HG02642 (cell line): Measurements from ENCODE around the gene SLC34A3.
A peak's percentile ranks its signal among the peaks of the same experiment; 100 is the strongest.

Experiments
- ATAC-seq: cut with Tn5 transposase; IDR thresholded peaks from one replicate; pipeline ENCODE4 v1.9.1; 2021; ENCODE audit warnings: mild to moderate bottlenecking; ENCODE audit not compliant: unreplicated experiment, poor library complexity

SLC34A3 gene

DNA sequence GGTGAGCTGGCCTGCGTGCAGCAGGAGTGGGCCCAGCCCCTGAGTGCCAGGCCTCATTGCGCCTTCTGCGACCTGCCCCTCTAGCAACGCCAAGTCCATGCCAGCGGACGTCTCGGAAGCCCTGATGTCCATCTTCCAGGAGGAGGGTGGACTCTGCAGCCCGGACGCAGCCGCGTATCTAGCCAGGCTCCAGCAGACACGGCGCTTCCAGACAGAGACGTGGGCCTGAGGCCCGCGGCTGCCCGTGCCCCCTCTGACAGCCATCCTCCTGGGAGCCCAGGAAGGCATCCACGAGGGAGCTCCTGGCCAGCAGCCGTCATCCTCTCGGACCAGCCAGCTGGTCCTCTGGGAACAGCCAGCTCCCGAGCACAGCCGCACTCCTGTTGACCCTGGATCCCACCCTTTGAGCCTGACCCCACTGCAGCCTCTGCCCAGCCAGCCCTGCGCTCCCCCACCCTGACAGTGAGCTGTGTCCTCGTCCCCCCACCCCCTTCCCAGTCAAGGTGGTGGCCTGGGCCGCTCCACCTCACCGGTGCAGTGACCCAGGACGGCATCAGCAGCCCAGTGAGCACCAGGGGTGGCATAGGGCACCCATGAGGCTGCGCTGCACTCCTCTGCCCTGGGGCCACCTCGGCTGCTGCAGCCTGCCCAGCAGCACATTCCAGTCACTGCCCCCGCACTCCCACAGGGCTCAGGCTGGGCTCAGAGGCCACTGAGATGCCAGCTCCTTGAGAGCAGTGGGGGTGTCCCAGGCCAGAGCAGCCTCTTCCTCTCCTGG lies 14.3 kb upstream of the SLC34A3 start:
- ATAC-seq: no peak

DNA sequence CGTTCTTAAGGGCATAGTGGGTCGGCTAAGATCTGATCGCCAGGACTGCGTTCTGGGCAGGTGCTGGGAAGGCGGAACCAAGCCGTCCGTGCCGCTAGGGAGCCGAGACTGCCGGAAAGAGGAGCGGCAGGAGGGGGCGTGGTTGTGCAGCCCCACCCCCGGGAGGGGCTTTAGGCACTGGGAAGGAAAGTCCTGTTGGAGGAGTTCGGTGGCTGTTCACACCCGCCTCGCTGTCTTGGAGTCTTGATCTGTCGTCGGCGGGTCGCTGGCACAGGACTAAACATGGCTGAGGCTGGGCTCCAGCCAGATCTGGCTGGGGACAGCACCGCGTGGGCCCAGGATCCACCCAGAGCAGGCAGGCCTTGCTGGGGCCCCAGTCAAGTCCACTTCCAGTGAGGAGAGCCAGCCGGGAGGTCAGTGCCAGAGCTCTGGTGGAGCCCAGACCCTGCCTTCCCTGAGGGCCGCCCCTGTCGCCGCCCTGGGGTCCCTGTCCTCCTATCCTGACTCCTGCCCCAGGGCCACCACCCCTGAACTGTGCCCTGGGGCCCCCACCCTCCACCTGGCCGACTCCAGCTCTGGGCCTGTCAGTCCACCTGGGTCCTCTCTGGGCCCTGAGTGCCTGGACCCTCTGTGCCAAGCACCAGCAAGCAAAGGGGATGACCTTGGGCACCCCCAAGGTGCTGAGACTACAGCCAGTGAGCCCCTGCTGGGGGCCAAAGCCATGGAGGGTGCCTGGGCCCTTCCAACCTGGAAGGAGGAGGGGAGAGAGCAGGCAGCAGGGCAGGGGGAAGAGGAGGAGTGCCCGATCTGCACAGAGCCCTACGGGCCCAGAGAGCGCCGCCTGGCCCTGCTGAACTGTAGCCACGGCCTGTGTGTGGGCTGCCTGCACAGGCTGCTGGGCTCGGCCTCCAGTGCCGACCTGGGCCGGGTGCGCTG lies 13.2 kb upstream of the SLC34A3 start:
- no peak for ATAC-seq

DNA sequence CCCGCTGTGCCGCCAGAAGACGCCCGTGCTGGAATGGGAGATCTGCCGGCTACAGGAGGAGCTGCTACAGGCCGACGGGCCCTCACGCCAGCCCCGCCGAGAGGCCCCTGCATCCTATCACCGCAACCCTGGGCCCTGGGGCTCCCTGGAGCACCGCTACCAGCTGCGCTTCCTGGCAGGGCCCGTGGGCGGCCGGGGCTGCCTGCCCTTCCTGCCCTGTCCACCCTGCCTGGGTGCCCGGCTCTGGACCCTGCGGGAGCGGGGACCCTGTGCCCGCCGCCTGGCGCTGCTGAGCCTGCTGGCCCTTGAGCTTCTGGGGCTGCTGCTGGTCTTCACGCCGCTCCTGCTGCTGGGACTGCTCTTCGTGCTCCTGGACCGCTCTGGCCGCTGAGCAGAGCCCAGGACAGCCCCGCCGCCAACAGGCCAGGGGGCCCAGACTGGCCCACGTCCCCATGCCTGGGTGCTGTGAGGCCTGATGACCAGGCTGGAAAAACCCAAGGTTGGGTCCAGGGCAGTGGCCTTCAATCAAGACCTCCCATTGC lies 12.4 kb upstream of the SLC34A3 start:
- no peak for ATAC-seq

DNA sequence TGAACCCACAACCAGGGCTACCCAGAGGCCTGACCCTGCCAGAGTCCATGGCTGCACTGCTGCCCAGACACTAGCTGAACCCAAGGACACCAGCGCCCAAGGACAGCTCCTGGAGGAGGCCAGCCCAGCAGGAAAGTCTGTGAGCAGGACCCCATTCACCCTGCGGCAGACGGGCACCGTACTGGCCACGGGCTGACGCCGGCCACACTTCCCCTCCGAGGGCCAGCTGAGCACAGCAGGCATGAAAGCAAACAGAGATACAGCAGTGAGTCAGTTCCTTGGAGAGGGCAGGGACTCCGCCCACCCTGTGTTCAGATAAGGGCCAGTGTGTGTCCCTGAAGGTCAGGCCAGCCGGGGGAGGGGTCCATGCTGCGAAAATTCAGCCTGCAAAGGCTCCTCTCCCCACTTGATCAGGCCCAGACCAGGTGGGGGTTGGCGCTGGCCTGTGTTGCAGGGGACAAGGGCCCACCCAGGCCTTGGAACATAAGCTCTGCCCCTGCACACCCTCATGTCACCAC lies 11.9 kb upstream of the SLC34A3 start:
- ATAC-seq: no peak

DNA sequence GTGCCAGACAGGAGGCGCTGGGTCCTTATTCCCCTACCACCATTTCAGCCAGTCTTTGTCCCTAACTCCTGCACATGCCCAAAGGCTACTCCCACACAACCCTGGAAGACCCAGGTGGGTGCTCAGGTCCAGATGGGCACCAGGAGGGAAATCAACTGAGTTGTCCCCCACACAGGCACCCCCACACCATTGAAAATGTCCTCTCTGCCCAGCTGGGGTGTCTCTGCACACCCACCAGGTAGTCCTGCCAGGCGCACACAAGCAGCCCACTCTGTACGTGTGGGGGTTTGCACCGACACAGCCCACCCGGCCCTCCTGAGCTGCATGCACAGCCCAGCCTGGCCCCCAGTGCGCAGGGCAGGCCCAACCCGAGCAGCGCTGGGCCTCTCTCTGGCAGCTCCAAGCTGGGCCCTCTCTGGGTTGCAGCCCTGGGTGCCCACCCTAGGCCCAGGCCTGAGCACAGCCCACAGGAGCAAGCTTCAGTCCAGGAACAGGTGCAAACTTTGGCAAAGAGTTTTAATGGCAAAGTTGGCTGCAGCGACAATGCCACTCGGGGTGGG lies 10.9 kb upstream of the SLC34A3 start:
- no peak for ATAC-seq

DNA sequence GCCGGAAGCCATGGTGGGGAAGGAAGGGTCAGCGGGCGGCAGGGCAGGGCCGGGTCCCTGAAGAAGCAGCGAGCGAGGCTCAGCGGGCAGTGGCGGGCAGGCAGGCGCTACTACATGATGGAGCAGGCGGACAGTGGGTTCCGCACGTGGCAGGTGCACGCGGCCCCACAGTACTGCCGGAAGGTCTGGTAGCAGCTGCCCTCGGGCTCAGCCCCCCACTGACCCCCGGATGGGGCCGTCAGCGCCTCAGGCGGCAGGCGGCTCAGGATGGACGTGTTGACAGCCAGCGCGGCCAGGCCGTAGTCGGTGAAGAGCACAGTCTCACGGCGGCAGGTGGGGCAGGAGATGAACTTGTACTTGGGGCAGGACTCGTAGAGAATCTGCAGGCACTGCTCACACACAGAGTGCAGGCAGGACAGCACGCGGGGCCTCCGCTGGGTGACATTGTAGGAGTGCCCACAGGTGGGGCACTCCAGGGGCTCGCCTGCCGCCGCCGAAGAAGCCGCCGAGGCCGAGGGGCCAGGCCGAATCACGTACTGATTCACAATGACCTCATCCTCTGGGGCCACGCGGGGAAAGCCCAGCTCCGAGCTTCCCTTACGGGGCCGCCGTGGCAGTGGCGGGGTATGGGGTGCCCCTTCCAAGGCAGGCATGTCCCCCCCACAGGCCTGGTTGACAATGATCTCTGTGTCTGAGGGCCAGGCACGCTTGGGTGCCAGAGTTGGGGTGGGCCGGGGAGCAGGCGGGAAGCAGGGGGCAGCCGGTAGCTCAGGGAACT lies 10.2 kb upstream of the SLC34A3 start:
- no peak for ATAC-seq

DNA sequence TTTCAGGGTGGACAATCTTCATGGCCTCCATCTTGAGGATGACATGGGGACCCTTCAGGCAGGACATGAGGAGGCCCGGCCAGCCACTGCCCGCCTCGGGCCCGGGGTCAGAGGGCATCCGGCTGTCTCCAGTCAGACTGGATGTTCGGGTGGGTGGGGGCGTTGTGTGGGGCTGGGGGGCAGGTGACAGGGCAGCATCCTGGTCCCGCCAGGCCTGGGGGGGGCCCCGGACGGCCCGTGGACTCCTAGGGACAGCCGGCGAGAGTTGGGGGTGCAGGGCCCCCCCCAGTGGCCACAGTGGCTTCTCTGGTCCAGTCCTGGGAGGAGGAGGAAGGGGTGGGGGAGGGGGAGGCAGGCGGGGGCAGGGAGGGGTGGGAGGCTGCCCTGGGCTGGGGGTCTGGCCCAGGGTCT lies 9.6 kb upstream of the SLC34A3 start:
- ATAC-seq: no peak

DNA sequence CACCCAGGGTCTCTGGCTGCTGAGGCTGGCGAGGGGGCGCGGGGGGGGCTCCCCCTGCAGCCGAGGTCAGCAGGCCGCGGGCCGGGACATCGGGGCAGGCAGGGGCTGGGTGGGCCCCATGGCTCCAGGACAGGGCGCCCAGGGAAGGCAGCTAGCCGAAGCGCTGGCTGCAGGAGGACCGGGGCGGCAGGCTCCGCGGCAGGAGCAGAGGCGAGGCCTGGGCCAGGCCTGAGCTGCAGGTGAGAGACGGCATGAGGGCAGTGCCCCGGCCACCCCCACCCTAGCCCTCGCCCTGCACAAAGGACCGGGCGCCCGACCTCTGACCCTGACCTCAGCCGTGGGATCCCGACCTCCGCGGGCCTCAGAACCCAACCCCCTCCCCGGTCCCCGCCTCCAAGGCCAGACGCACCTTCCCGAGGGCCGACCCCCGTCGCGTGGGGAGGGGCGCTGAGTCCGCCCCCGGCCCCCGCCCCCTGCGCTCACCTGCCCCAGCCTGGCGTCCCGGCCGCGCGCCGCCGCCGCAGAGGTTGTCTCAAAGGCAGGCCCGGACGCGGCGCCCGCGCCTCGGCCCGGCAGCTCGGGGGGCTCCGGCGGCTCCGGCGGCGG lies 9.1 kb upstream of the SLC34A3 start:
- no peak for ATAC-seq

DNA sequence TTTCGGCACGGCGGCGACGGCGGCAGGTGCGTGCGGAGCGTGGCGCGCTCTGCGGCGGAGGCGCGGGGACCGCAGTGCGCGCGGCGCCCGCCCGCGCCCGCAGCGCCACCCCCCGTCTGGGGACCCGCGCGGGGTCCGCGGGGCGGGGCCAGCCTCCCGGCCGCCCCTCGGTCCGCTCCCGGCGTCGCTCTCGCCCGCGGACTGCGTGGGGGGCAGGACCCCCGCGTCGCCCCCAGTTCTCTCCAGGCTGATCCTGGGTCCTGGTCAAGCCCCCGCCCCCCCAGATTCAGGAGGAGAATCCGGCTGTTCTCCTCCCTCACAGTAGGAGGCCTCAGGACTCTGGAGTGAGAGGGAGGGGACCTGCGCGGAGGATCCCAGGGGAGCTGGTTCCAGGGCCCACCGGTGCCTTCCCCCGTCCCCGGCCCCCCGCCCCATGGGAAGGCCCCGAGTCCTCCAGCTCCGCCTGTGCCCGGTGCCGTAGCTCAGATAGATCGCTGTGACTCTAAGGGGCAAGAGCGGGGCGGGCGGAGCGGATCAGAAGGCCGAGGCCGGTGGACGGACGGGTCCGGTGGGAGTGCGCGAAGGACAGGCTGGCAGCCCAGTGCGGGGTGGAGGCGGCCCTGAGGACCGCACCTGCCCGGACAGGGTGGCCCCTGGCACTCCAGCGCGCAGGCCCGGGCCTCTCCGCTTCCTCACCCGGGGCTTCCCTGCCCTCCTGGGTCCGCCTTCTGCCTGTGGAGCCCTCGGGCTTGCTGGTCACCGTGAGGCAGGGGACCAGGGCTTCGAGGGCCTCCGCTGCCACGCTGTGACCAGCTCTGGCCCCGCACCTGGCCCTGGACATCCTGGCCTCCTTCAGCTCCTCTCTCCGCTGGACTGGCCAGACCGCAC lies 8.3 kb upstream of the SLC34A3 start, which contains the start of gene RNF208:
Gene RNF208, minus strand, starts transcription at position 51 of the 888 bp plus-strand sequence. CDS start 1,028 bp downstream, outside the sequence.
- ATAC-seq: peak; percentile 2

DNA sequence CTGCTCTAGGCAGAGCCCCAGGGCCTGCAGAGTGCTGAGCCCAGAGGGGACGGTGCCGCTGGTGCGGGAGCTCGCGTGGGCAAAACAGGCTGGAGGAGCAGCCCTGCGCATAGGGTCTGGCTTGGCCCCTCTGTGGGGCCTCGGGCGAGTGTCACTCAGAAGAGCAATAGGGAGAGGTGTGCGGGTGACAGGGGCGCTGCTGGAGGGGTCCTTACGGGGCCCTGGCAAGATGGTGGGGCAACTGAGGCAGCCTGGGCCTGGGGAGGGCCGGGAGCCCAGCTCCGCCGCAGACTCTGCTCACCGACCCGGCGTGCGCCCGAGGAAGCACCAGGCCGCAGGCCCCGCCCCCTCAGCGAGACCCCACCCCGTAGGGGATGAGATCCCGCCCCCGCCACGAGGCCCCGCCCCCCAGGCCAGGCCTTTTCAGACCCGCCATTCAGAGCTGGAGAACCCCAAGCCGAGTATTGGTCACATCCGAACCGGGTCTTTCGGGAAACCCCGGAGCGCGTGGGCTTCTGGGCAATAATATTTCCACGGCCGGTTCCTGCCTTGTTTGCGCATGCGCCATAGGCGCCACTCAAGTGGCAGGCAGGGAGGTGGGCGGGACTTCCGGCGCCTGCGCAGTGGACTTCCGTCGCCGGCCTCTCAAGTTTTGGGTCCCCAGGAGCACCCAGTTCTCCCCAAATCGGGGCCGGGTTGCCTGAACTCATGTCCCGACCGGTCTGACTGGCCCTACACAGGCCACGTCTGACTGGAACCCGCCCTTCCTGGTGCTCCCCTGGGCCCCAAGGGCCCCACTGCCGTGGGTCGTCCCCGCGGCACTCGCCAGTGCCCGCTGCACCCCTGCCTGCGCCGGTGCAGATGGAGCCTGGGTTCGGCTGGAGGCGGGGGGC lies 7.4 kb upstream of the SLC34A3 start:
- ATAC-seq: peak; percentile 73

DNA sequence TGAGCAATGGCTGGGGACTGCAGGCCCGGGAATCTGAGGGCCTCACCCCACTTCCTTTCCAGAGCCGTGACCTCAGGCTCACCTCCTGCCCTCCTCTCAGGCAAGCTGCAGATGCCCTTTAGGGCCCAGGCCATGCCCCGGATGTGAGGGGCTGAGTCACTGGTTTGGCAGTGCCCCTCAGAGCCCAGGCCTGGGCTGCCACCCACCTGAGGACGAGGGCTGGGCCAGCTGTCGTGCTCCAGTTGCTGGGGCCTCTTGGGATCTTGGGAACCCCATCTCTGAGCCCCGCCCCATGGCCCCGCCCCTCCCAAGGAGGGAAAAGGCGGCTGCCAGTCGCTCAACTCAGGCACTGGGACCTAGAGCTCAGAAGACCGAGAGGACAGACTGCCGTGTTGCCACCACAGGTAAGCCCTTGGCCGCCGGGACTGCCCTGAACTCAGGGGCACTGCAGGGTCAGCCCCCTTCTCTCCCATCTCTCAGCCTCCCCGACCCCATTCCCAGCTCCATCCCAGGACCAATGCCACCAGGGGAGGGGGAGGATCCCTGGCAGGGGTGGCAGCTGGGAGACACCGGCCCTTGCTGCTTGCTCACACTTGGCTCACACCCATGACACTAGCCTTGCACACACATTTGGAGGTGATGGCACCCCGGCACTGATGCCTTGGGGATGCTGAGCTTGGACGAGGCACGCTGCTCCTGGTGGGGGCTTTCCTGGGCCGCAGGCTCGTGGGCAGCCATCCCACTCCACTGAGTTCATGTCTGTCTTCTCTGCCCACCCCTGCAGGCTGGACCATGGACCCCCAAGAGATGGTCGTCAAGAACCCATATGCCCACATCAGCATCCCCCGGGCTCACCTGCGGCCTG lies 5.6 kb upstream of the SLC34A3 start, which contains the start of gene CYSRT1:
Gene CYSRT1, plus strand, starts transcription at position 345 of the 865 bp plus-strand sequence. Its CDS starts 448 bp downstream, at position 793.
- ATAC-seq: no peak

DNA sequence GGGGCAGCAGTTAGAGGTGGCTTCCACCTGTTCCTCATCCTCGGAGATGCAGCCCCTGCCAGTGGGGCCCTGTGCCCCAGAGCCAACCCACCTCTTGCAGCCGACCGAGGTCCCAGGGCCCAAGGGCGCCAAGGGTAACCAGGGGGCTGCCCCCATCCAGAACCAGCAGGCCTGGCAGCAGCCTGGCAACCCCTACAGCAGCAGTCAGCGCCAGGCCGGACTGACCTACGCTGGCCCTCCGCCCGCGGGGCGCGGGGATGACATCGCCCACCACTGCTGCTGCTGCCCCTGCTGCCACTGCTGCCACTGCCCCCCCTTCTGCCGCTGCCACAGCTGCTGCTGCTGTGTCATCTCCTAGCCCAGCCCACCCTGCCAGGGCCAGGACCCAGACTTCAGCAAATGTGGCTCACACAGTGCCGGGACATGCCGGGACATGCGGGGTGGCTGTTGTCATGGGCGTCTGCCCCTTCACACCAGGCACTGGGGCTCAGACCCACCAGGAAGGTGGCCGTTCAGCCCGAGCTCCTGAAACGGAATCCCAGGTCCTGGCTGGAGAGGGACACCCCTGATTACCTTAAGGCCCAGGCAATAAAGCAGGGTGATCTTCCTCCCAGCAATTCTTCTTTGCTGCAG lies 4.9 kb upstream of the SLC34A3 start:
- ATAC-seq: no peak

DNA sequence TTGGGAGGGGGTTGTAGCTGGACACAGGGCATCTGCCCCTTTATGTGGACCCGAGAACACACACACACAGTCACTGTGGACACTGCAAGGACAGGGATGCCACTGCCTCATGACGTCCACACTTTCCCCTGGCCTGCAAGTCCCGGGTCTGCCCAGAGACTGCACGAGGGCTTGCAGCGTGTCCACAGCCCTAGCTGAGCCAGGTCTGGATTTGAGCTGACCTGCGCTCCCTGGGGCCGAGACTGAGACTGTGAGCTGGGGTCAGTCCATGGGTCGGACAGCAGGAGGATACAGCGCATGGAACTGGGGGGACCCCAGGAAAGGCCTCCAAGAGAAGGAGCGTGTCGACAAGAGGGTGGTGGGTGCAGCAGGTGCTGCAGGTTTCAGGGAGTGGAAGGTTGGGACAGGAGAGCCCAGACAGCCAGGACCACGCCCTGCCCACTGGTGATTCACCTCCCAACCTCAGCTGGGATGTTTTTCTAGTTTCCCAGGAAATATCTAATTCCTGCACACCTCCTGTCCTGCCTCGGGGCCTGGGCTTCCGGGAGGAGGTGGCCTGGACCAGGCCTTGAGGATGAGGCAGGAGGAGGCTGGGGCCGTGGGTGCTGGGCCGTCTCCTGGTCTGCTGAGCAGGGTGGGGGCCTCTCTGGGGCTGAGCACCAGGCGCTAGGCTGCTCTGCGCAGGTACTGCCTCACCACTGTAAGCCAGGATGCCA lies 4.2 kb upstream of the SLC34A3 start:
- ATAC-seq: no peak

DNA sequence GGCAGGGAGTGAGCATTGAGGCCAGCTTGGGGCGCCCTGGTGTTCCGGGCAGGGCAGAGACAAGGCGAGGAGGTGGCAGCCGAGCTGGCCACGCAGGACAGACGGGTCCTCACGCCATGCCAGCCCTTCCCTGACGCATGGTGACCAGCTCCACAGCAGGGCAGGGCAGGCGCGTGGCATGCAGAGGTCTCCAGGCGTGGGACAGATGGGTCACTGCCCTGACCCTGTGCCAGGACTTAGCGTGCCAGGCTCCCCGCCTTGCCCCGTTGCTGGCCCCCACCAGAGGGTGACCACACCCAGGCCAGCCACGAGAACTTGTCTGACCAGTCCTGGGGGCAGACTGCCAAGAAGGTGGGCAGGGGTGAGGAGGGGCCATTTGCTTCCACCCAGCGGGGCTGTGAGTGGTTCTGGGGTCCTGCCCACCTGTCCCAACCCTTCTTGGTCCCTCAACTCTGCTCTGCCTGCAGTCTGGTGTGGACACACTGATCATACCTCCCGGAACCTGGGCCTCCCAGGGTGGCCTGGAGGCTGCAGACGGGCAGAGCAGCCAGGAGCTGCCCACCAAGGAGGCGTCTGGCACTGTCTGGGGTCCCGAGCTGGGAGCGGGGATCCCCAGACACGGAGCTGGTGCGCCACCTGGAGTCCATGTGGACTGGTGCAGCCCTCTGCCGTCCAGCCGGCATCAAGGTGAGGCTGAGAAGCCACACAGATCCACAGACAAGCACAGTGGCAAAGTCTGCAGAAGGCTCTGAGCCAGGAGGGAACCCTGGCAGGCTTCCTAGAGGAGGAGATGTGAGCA lies 3.4 kb upstream of the SLC34A3 start, which contains the start of gene RNF224:
Gene RNF224, plus strand, starts transcription at position 449 of the 799 bp plus-strand sequence. CDS start 834 bp downstream, outside the sequence.
- no peak for ATAC-seq
